ENCODE results near the gene ASMTL. TPM values are rescaled to one million over a fixed set of nuclear protein-coding genes. Genes with fewer than 3 reads are reported as not detected.
"Not testable (repeated sequence)": the region's sequence is repeated elsewhere in the genome, so short reads cannot be mapped to it uniquely, and the experiment has no call there.

Gene ASMTL
- total and polyA plus RNA-seq, 2 experiments from 2014 or later: 10.1 to 31.0 TPM

- DNase-seq (ENCODE audit: low spot score): no peak
- no peaks in the 10 kb centered on the region for H3K27me3 ChIP-seq
- H3K4me2 ChIP-seq: no peak overlapping the region
- H3K9me2 ChIP-seq (replicated peaks; ENCODE audit: insufficient read depth): no peaks in the 10 kb centered on the region
- H4K20me1 ChIP-seq (ENCODE audit: insufficient read depth, poor library complexity, severe bottlenecking): no peaks in the 10 kb centered on the region
- H3K79me2 ChIP-seq: no peaks in the 10 kb centered on the region
- H2AFZ ChIP-seq: no peak overlapping the region
- 97% methylated on average over 20 of the region's 24 CpGs for WGBS (ENCODE audit: low lambda C conversion rate, missing lambda C conversion rate)
- H3K27ac ChIP-seq: no peak overlapping the region
- no peaks in the 10 kb centered on the region for H3K4me1 ChIP-seq (ENCODE audit: insufficient read depth)
- no peak for TF ChIP-seq EZH2 (IDR thresholded peaks at IDR 0.05; ENCODE audit: borderline replicate concordance)
- TF ChIP-seq EZH2phosphoT487 (IDR thresholded peaks at IDR 0.05; ENCODE audit: low read depth, severe bottlenecking, unreplicated experiment): no peak
- TF ChIP-seq CTCF (IDR thresholded peaks at IDR 0.05; ENCODE audit: poor library complexity): no peak
- no peak overlapping the region for H3K4me3 ChIP-seq
- no peaks in the 10 kb centered on the region for H3K36me3 ChIP-seq (replicated peaks; ENCODE audit: insufficient read depth, low read depth)
- no peaks in the 10 kb centered on the region for H3K9me3 ChIP-seq (ENCODE audit: low read depth)
These were observed 74.4 kb downstream of the ASMTL start for GRCh38 chrX:1378306-1378759.

- TF ChIP-seq EZH2phosphoT487 (IDR thresholded peaks at IDR 0.05; ENCODE audit: low read depth, severe bottlenecking, unreplicated experiment) (no peak), CTCF (IDR thresholded peaks at IDR 0.05; ENCODE audit: poor library complexity) (no peak), EZH2 (IDR thresholded peaks at IDR 0.05; ENCODE audit: borderline replicate concordance) (no peak)
- Histone ChIP-seq H3K9me2 (replicated peaks; ENCODE audit: insufficient read depth) (no peaks in the 10 kb centered on the region), H3K9me3 (ENCODE audit: low read depth) (no peaks in the 10 kb centered on the region), H3K4me2 (no peak overlapping the region), H2AFZ (no peak overlapping the region), H3K27me3 (no peaks in the 10 kb centered on the region), H3K27ac (no peak overlapping the region), H4K20me1 (ENCODE audit: insufficient read depth, poor library complexity, severe bottlenecking) (no peaks in the 10 kb centered on the region), H3K36me3 (replicated peaks; ENCODE audit: insufficient read depth, low read depth) (no peaks in the 10 kb centered on the region), H3K4me1 (ENCODE audit: insufficient read depth) (no peaks in the 10 kb centered on the region), H3K79me2 (no peaks in the 10 kb centered on the region), H3K4me3 (no peak overlapping the region)
- no peak for DNase-seq (ENCODE audit: low spot score)
- 94% methylated on average over 4 of the region's 4 CpGs for WGBS (ENCODE audit: low lambda C conversion rate, missing lambda C conversion rate)
These were observed 84.4 kb downstream of the ASMTL start for GRCh38 chrX:1368385-1368698.

- H2AFZ ChIP-seq; H3K36me3 ChIP-seq (replicated peaks; ENCODE audit: insufficient read depth, low read depth); DNase-seq (ENCODE audit: low spot score); H3K9me2 ChIP-seq (replicated peaks; ENCODE audit: insufficient read depth); H3K9me3 ChIP-seq (ENCODE audit: low read depth); H3K79me2 ChIP-seq; H4K20me1 ChIP-seq (ENCODE audit: insufficient read depth, poor library complexity, severe bottlenecking); H3K27ac ChIP-seq; H3K4me1 ChIP-seq (ENCODE audit: insufficient read depth); H3K4me3 ChIP-seq; H3K27me3 ChIP-seq; H3K4me2 ChIP-seq: not testable (repeated sequence)
- WGBS (ENCODE audit: low lambda C conversion rate, missing lambda C conversion rate): no CpG with 5 or more reads among the region's 63 CpGs
These were observed 86.3 kb downstream of the ASMTL start for GRCh38 chrX:1366363-1366762.

- Histone ChIP-seq H3K4me3 (no peak overlapping the region), H2AFZ (no peak overlapping the region), H3K27ac (no peak overlapping the region), H3K9me2 (replicated peaks; ENCODE audit: insufficient read depth) (no peaks in the 10 kb centered on the region), H3K4me1 (ENCODE audit: insufficient read depth) (no peaks in the 10 kb centered on the region), H3K27me3 (no peaks in the 10 kb centered on the region), H3K36me3 (replicated peaks; ENCODE audit: insufficient read depth, low read depth) (no peaks in the 10 kb centered on the region), H3K79me2 (no peaks in the 10 kb centered on the region), H3K9me3 (ENCODE audit: low read depth) (no peaks in the 10 kb centered on the region), H4K20me1 (ENCODE audit: insufficient read depth, poor library complexity, severe bottlenecking) (no peaks in the 10 kb centered on the region), H3K4me2 (no peak overlapping the region)
- TF ChIP-seq EZH2 (IDR thresholded peaks at IDR 0.05; ENCODE audit: borderline replicate concordance) (no peak), EZH2phosphoT487 (IDR thresholded peaks at IDR 0.05; ENCODE audit: low read depth, severe bottlenecking, unreplicated experiment) (no peak), CTCF (IDR thresholded peaks at IDR 0.05; ENCODE audit: poor library complexity) (no peak)
- no peak for DNase-seq (ENCODE audit: low spot score)
- 96% methylated on average over 2 of the region's 2 CpGs for WGBS (ENCODE audit: low lambda C conversion rate, missing lambda C conversion rate)
These were observed 90.8 kb downstream of the ASMTL start for GRCh38 chrX:1361910-1362309.

Measured in hepatocyte (in vitro differentiated cells).